ENCODE results near the gene CNTNAP2.

CNTNAP2 gene

GRCh38 chr7:148031019-148031418 lies 1914.4 kb downstream of the CNTNAP2 start:
- Histone ChIP-seq H3K4me3 (ENCODE audit: low read length) (no peak overlapping the region), H3K4me1 (ENCODE audit: control insufficient read depth, insufficient read depth, low read length) (no peaks in the 10 kb centered on the region), H3K9me3 (ENCODE audit: control insufficient read depth, low read length) (no peaks in the 10 kb centered on the region), H3K36me3 (ENCODE audit: control insufficient read depth, insufficient read depth, low read length, severe bottlenecking) (no peaks in the 10 kb centered on the region), H3K9ac (ENCODE audit: low read length) (no peak overlapping the region), H3K27me3 (replicated peaks; ENCODE audit: control insufficient read depth, insufficient read depth, low read length) (no peaks in the 10 kb centered on the region)
- no peak for DNase-seq (ENCODE audit: low read depth)

- no peak for DNase-seq (ENCODE audit: low read depth)
- Histone ChIP-seq H3K36me3 (ENCODE audit: control insufficient read depth, insufficient read depth, low read length, severe bottlenecking) (no peaks in the 10 kb centered on the region), H3K9ac (ENCODE audit: low read length) (no peak overlapping the region), H3K27me3 (replicated peaks; ENCODE audit: control insufficient read depth, insufficient read depth, low read length) (no peaks in the 10 kb centered on the region), H3K4me3 (ENCODE audit: low read length) (no peak overlapping the region), H3K9me3 (ENCODE audit: control insufficient read depth, low read length) (no peaks in the 10 kb centered on the region), H3K4me1 (ENCODE audit: control insufficient read depth, insufficient read depth, low read length) (no peaks in the 10 kb centered on the region)
These were observed 1915.2 kb downstream of the CNTNAP2 start for GRCh38 chr7:148031811-148032210.

GRCh38 chr7:148035950-148036349 lies 1919.3 kb downstream of the CNTNAP2 start:
- Histone ChIP-seq H3K9ac (ENCODE audit: low read length) (no peak overlapping the region), H3K36me3 (ENCODE audit: control insufficient read depth, insufficient read depth, low read length, severe bottlenecking) (no peaks in the 10 kb centered on the region), H3K27me3 (replicated peaks; ENCODE audit: control insufficient read depth, insufficient read depth, low read length) (no peaks in the 10 kb centered on the region), H3K4me1 (ENCODE audit: control insufficient read depth, insufficient read depth, low read length) (no peaks in the 10 kb centered on the region), H3K9me3 (ENCODE audit: control insufficient read depth, low read length) (no peaks in the 10 kb centered on the region), H3K4me3 (ENCODE audit: low read length) (no peak overlapping the region)
- DNase-seq (ENCODE audit: low read depth) = no peak

- Histone ChIP-seq H3K9me3 (ENCODE audit: control insufficient read depth, low read length) (no peaks in the 10 kb centered on the region), H3K27me3 (replicated peaks; ENCODE audit: control insufficient read depth, insufficient read depth, low read length) (no peaks in the 10 kb centered on the region), H3K4me1 (ENCODE audit: control insufficient read depth, insufficient read depth, low read length) (no peaks in the 10 kb centered on the region), H3K4me3 (ENCODE audit: low read length) (no peak overlapping the region), H3K36me3 (ENCODE audit: control insufficient read depth, insufficient read depth, low read length, severe bottlenecking) (no peaks in the 10 kb centered on the region), H3K9ac (ENCODE audit: low read length) (no peak overlapping the region)
- DNase-seq (ENCODE audit: low read depth) = no peak
These were observed 1920.4 kb downstream of the CNTNAP2 start for GRCh38 chr7:148037044-148037443.

GRCh38 chr7:148041156-148041555 lies 1924.6 kb downstream of the CNTNAP2 start:
- Histone ChIP-seq H3K36me3 (ENCODE audit: control insufficient read depth, insufficient read depth, low read length, severe bottlenecking) (no peaks in the 10 kb centered on the region), H3K27me3 (replicated peaks; ENCODE audit: control insufficient read depth, insufficient read depth, low read length) (no peaks in the 10 kb centered on the region), H3K9ac (ENCODE audit: low read length) (no peak overlapping the region), H3K4me3 (ENCODE audit: low read length) (no peak overlapping the region), H3K9me3 (ENCODE audit: control insufficient read depth, low read length) (no peaks in the 10 kb centered on the region), H3K4me1 (ENCODE audit: control insufficient read depth, insufficient read depth, low read length) (no peaks in the 10 kb centered on the region)
- DNase-seq (ENCODE audit: low read depth) = no peak

GRCh38 chr7:148042935-148043631 lies 1926.5 kb downstream of the CNTNAP2 start:
- H3K9me3 ChIP-seq (ENCODE audit: control insufficient read depth, low read length) = no peaks in the 10 kb centered on the region
- H3K27me3 ChIP-seq (replicated peaks; ENCODE audit: control insufficient read depth, insufficient read depth, low read length) = no peaks in the 10 kb centered on the region
- H3K4me1 ChIP-seq (ENCODE audit: control insufficient read depth, insufficient read depth, low read length) = no peaks in the 10 kb centered on the region
- no peak overlapping the region for H3K9ac ChIP-seq (ENCODE audit: low read length)
- no peak overlapping the region for H3K4me3 ChIP-seq (ENCODE audit: low read length)
- no peaks in the 10 kb centered on the region for H3K36me3 ChIP-seq (ENCODE audit: control insufficient read depth, insufficient read depth, low read length, severe bottlenecking)
- no peak for DNase-seq (ENCODE audit: low read depth)

GRCh38 chr7:148044173-148044572 lies 1927.6 kb downstream of the CNTNAP2 start:
- H3K4me1 ChIP-seq (ENCODE audit: control insufficient read depth, insufficient read depth, low read length) = no peaks in the 10 kb centered on the region

GRCh38 chr7:148045521-148045920 lies 1928.9 kb downstream of the CNTNAP2 start:
- Histone ChIP-seq H3K27me3 (replicated peaks; ENCODE audit: control insufficient read depth, insufficient read depth, low read length) (no peaks in the 10 kb centered on the region), H3K4me1 (ENCODE audit: control insufficient read depth, insufficient read depth, low read length) (no peaks in the 10 kb centered on the region), H3K4me3 (ENCODE audit: low read length) (no peak overlapping the region), H3K9ac (ENCODE audit: low read length) (no peak overlapping the region), H3K36me3 (ENCODE audit: control insufficient read depth, insufficient read depth, low read length, severe bottlenecking) (no peaks in the 10 kb centered on the region), H3K9me3 (ENCODE audit: control insufficient read depth, low read length) (no peaks in the 10 kb centered on the region)
- DNase-seq (ENCODE audit: low read depth) = no peak

More at GRCh38 chr7:148044173-148044572, 1927.6 kb downstream of the CNTNAP2 start:
- DNase-seq (ENCODE audit: low read depth) = no peak
- H3K36me3 ChIP-seq (ENCODE audit: control insufficient read depth, insufficient read depth, low read length, severe bottlenecking) = no peaks in the 10 kb centered on the region
- no peaks in the 10 kb centered on the region for H3K9me3 ChIP-seq (ENCODE audit: control insufficient read depth, low read length)
- H3K4me3 ChIP-seq (ENCODE audit: low read length) = no peak overlapping the region
- no peaks in the 10 kb centered on the region for H3K27me3 ChIP-seq (replicated peaks; ENCODE audit: control insufficient read depth, insufficient read depth, low read length)
- no peak overlapping the region for H3K9ac ChIP-seq (ENCODE audit: low read length)

GRCh38 chr7:148049068-148049467 lies 1932.5 kb downstream of the CNTNAP2 start:
- no peaks in the 10 kb centered on the region for H3K27me3 ChIP-seq (replicated peaks; ENCODE audit: control insufficient read depth, insufficient read depth, low read length)
- H3K9me3 ChIP-seq (ENCODE audit: control insufficient read depth, low read length) = no peaks in the 10 kb centered on the region
- no peaks in the 10 kb centered on the region for H3K4me1 ChIP-seq (ENCODE audit: control insufficient read depth, insufficient read depth, low read length)
- H3K36me3 ChIP-seq (ENCODE audit: control insufficient read depth, insufficient read depth, low read length, severe bottlenecking) = no peaks in the 10 kb centered on the region
- H3K4me3 ChIP-seq (ENCODE audit: low read length) = no peak overlapping the region
- no peak for DNase-seq (ENCODE audit: low read depth)
- no peak overlapping the region for H3K9ac ChIP-seq (ENCODE audit: low read length)

GRCh38 chr7:148050492-148051158 lies 1934.0 kb downstream of the CNTNAP2 start:
- Histone ChIP-seq H3K4me1 (ENCODE audit: control insufficient read depth, insufficient read depth, low read length) (no peaks in the 10 kb centered on the region), H3K9ac (ENCODE audit: low read length) (no peak overlapping the region), H3K36me3 (ENCODE audit: control insufficient read depth, insufficient read depth, low read length, severe bottlenecking) (no peaks in the 10 kb centered on the region), H3K27me3 (replicated peaks; ENCODE audit: control insufficient read depth, insufficient read depth, low read length) (no peaks in the 10 kb centered on the region), H3K4me3 (ENCODE audit: low read length) (no peak overlapping the region), H3K9me3 (ENCODE audit: control insufficient read depth, low read length) (no peaks in the 10 kb centered on the region)
- DNase-seq (ENCODE audit: low read depth) = no peak

- no peaks in the 10 kb centered on the region for H3K9me3 ChIP-seq (ENCODE audit: control insufficient read depth, low read length)
- H3K9ac ChIP-seq (ENCODE audit: low read length) = no peak overlapping the region
- H3K27me3 ChIP-seq (replicated peaks; ENCODE audit: control insufficient read depth, insufficient read depth, low read length) = no peaks in the 10 kb centered on the region
- H3K4me3 ChIP-seq (ENCODE audit: low read length) = no peak overlapping the region
- no peaks in the 10 kb centered on the region for H3K36me3 ChIP-seq (ENCODE audit: control insufficient read depth, insufficient read depth, low read length, severe bottlenecking)
- H3K4me1 ChIP-seq (ENCODE audit: control insufficient read depth, insufficient read depth, low read length) = no peaks in the 10 kb centered on the region
- no peak for DNase-seq (ENCODE audit: low read depth)
These were observed 1939.8 kb downstream of the CNTNAP2 start for GRCh38 chr7:148056406-148056805.

Data from adipocyte (in vitro differentiated cells).